ENCODE results near the gene SAMD8.

- TF ChIP-seq, protein P1, sequence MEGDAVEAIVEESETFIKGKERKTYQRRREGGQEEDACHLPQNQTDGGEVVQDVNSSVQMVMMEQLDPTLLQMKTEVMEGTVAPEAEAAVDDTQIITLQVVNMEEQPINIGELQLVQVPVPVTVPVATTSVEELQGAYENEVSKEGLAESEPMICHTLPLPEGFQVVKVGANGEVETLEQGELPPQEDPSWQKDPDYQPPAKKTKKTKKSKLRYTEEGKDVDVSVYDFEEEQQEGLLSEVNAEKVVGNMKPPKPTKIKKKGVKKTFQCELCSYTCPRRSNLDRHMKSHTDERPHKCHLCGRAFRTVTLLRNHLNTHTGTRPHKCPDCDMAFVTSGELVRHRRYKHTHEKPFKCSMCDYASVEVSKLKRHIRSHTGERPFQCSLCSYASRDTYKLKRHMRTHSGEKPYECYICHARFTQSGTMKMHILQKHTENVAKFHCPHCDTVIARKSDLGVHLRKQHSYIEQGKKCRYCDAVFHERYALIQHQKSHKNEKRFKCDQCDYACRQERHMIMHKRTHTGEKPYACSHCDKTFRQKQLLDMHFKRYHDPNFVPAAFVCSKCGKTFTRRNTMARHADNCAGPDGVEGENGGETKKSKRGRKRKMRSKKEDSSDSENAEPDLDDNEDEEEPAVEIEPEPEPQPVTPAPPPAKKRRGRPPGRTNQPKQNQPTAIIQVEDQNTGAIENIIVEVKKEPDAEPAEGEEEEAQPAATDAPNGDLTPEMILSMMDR (IDR thresholded peaks at IDR 0.05) = no peak
- TF ChIP-seq POLR2A (IDR thresholded peaks at IDR 0.05; ENCODE audit: low read depth) = no peak
- no peak for TF ChIP-seq EP300 (IDR thresholded peaks at IDR 0.05)
Measured at GRCh38 chr10:75072727-75073126, 38.7 kb upstream of the SAMD8 start.

Measured in esophagus muscularis mucosa (tissue), 4 donors.